ENCODE measurements around the gene ALOX12. TPM values are rescaled to one million over a fixed set of nuclear protein-coding genes. Genes with fewer than 3 reads are reported as not detected.

ALOX12 gene
- polyA plus RNA-seq, 1 experiment = not detected

GRCh38 chr17:7039832-7040231 lies 44.0 kb downstream of the ALOX12 start:
- ChIA-PET CTCF (interaction anchor here (0.8 to 2.1 kb wide), 2 partner anchors 9 to 11 kb away, joined by 3 to 6 read pairs; no protein-coding TSS in a partner anchor), POLR2A (no interaction called here)
- H3K27me3 ChIP-seq (ENCODE audit: control insufficient read depth, insufficient read depth, low read length) = peaks cover 14% of the 10 kb centered on the region
- no peak overlapping the region for H3K4me3 ChIP-seq (ENCODE audit: low read depth, low read length)
- no peak for DNase-seq (ENCODE audit: low read depth)
- TF ChIP-seq, protein P1, sequence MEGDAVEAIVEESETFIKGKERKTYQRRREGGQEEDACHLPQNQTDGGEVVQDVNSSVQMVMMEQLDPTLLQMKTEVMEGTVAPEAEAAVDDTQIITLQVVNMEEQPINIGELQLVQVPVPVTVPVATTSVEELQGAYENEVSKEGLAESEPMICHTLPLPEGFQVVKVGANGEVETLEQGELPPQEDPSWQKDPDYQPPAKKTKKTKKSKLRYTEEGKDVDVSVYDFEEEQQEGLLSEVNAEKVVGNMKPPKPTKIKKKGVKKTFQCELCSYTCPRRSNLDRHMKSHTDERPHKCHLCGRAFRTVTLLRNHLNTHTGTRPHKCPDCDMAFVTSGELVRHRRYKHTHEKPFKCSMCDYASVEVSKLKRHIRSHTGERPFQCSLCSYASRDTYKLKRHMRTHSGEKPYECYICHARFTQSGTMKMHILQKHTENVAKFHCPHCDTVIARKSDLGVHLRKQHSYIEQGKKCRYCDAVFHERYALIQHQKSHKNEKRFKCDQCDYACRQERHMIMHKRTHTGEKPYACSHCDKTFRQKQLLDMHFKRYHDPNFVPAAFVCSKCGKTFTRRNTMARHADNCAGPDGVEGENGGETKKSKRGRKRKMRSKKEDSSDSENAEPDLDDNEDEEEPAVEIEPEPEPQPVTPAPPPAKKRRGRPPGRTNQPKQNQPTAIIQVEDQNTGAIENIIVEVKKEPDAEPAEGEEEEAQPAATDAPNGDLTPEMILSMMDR (IDR thresholded peaks at IDR 0.05; ENCODE audit: insufficient read depth, low read depth, low read length) = no peak
- H3K36me3 ChIP-seq (ENCODE audit: control insufficient read depth, insufficient read depth, low read length) = no peaks in the 10 kb centered on the region

DNA sequence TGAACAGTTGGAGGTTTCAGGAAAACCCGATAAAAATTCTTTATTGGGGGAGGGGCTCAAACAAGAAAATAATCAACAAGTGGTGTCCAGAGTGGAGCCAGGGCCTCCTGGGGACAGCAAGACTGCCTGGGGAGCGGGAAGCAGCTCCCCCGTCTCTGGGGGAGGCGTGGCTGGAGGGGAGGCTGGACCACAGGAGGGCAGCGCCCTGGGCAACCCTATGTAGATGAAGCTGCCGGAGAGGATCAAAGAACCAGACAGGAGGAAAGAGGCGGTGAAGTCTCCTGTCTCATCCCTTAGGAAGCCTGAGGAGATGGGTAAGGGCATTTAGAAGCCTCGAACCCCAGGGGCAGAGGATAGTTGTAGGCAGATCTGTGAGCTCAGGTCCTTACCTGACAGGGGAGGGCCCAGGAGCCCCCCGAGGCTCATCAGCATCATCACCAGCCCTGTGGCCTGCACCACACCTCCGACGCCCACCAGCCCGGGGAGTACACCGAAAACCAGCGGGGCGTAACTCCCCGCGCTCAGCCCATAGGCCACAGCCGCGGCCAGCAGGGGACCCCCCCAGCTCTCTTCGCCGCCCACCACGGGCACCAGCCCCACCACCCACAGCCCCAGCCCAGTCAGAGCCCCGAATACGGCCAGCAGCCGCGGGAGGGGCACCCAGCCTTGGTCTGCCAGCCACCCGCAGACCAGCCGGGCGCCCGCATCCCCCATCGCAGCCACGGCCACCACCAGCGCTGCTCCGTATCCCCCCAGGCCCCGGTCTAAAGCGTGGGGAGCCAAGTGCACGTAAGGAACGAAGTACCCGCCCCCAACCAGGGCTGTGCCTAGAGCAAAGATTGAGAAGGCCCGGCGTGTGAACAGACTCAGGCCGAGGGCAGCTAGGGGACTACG lies 46.0 kb downstream of the ALOX12 start:
- ChIA-PET CTCF (interaction anchor here (1.1 to 2.0 kb wide), 3 partner anchors 10 to 255 kb away, joined by 3 to 6 read pairs (median 5); no protein-coding TSS in a partner anchor), POLR2A (no interaction called here)
- TF ChIP-seq, protein P1 (IDR thresholded peaks at IDR 0.05; ENCODE audit: insufficient read depth, low read depth, low read length) = no peak
- H3K36me3 ChIP-seq (ENCODE audit: control insufficient read depth, insufficient read depth, low read length) = no peaks in the 10 kb centered on the region
- H3K4me3 ChIP-seq (ENCODE audit: low read depth, low read length) = no peak overlapping the region
- DNase-seq (ENCODE audit: low read depth) = no peak
- H3K27me3 ChIP-seq (ENCODE audit: control insufficient read depth, insufficient read depth, low read length) = peaks cover 14% of the 10 kb centered on the region

- Histone ChIP-seq H3K27me3 (ENCODE audit: control insufficient read depth, insufficient read depth, low read length) (peaks cover 14% of the 10 kb centered on the region), H3K36me3 (ENCODE audit: control insufficient read depth, insufficient read depth, low read length) (no peaks in the 10 kb centered on the region), H3K4me3 (ENCODE audit: low read depth, low read length) (no peak overlapping the region)
- ChIA-PET CTCF (interaction anchor here (2.0 to 5.0 kb wide), 2 partner anchors 10 to 254 kb away, joined by 6 to 44 read pairs; no protein-coding TSS in a partner anchor), POLR2A (no interaction called here)
- no peak for DNase-seq (ENCODE audit: low read depth)
- TF ChIP-seq, protein P1 (IDR thresholded peaks at IDR 0.05; ENCODE audit: insufficient read depth, low read depth, low read length) = no peak
Measured at GRCh38 chr17:7042501-7043181, 46.8 kb downstream of the ALOX12 start.

- ChIA-PET CTCF (interaction anchor here (1.5 to 5.0 kb wide), 3 partner anchors 9 to 253 kb away, joined by 4 to 44 read pairs (median 6); no protein-coding TSS in a partner anchor), POLR2A (interaction anchor here (0.6 kb wide), 1 partner anchor 196 kb away, joined by 3 read pairs; the partner anchor contains the start of gene PHF23)
- no peaks in the 10 kb centered on the region for H3K36me3 ChIP-seq (ENCODE audit: control insufficient read depth, insufficient read depth, low read length)
- no peak for DNase-seq (ENCODE audit: low read depth)
- peaks cover 14% of the 10 kb centered on the region for H3K27me3 ChIP-seq (ENCODE audit: control insufficient read depth, insufficient read depth, low read length)
- TF ChIP-seq, protein P1 (IDR thresholded peaks at IDR 0.05; ENCODE audit: insufficient read depth, low read depth, low read length) = no peak
- peak overlapping the region; percentile 35 for H3K4me3 ChIP-seq (ENCODE audit: low read depth, low read length)
Measured at GRCh38 chr17:7043182-7043496, 47.3 kb downstream of the ALOX12 start.

All from BJ (cell line).